D721Med (cell line): ENCODE measurements around the gene DRGX.

Experiments used
- DNase-seq: peaks from one replicate; pipeline ENCODE4 v3.0.0; 2011; ENCODE audit warnings: low spot score; ENCODE audit not compliant: insufficient read length
- FAIRE-seq: peaks from 2 replicates; lab custom pipeline; 2011; peaks lifted over from hg19 to GRCh38; lab: Jason Lieb, UNC
- CTCF ChIP-seq: IDR thresholded peaks from 2 replicates; pipeline ENCODE4 v1.5.1; 2012; ENCODE audit warnings: mild to moderate bottlenecking, control low read depth; ENCODE audit not compliant: insufficient read depth; ENCODE audit errors: missing control alignments

Gene DRGX

GRCh38 chr10:49351669-49352068 is 44.2 kb downstream of the DRGX start:
- no peak for FAIRE-seq
- TF ChIP-seq CTCF = no peak
- no peak for DNase-seq

DNA sequence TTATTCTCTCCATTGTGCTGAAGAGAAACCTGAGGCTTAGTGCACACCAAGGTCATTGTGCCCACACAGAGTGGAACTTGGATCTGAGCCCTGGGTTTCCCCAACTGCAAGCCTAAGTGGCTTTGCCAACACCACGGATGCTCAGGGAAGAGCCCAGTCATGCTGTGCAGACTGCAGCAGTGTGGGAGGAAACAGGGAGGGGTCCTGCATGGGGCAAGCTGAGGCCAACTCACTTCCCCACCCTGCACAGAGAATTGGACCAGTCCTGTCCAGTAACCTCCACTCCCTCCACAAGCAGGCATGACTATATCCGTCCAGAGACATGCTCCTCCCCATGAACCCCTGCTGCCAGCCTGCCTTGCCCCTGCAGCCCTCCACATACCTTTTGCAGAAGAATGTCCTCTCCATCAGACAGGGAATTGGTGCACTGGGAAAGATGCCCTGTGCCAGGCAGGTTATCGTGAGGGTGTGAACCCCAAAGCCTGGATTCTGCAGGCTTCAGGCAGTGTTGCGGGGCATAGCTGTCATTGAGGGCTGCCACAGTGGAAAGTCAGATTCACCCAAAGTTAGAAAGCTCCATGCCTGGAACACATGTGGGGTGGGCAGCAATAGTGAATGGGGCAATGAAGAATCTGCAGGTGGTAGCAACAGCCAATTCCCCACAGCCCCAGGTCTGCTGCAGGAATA is 44.9 kb downstream of the DRGX start:
- TF ChIP-seq CTCF = no peak
- DNase-seq = no peak
- no peak for FAIRE-seq

GRCh38 chr10:49350138-49350537 is 45.8 kb downstream of the DRGX start:
- DNase-seq = no peak
- FAIRE-seq = no peak

GRCh38 chr10:49349390-49349789 is 46.5 kb downstream of the DRGX start:
- no peak for TF ChIP-seq CTCF
- FAIRE-seq (no peak), DNase-seq (no peak)

More at GRCh38 chr10:49350138-49350537, 45.8 kb downstream of the DRGX start:
- no peak for TF ChIP-seq CTCF

- no peak for TF ChIP-seq CTCF
- no peak for FAIRE-seq
- DNase-seq = no peak
Observed at GRCh38 chr10:49348593-49348992, 47.3 kb downstream of the DRGX start.

DNA sequence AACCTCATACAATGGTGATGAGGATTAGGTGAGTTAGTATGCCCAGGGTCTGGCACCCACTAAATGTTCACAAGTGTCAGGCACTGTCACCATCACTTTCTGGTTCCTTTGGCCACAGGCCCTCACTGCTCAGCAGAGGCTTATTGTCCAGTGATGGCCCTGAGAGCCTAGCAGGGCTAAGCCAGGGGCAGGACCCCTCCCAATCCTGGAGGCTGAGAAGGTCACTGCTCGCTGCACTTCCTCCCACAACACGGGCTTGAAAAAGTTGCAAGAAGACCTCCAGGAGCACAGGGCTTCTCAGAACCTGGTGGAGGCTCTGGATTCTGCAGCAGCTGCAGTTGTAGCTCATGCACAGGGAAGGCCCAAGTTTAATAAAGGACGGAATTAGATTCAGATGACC is 48.1 kb downstream of the DRGX start:
- DNase-seq (no peak), FAIRE-seq (no peak)
- TF ChIP-seq CTCF = no peak

GRCh38 chr10:49347342-49347741 is 48.5 kb downstream of the DRGX start:
- FAIRE-seq (no peak), DNase-seq (no peak)
- TF ChIP-seq CTCF = no peak
